ENCODE data around the gene XAB2.

DNA sequence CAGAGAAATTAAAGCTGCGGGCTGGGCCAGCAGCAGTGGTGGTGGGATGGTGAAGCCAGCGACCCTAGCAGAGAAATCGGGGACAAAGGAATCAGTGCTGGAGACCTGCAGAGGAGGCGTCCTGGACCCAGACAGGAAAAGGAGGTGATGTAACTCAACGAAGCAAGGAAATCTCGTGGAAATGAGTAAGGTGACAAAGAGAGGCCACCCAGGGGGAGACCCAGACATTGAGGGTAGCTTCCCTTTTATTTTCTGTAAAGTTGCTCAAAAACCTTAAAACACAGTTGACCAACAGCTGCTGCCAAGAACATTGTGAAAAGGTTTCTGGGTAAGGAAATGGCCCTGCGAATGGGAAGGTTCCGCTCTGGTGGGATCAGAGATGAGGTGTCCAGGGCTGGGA, 26.2 kb upstream of the XAB2 start:
- TF ChIP-seq POLR2AphosphoS5 (IDR thresholded peaks at IDR 0.05; ENCODE audit: low read depth, low read length): no peak
- TF ChIP-seq, protein P1, sequence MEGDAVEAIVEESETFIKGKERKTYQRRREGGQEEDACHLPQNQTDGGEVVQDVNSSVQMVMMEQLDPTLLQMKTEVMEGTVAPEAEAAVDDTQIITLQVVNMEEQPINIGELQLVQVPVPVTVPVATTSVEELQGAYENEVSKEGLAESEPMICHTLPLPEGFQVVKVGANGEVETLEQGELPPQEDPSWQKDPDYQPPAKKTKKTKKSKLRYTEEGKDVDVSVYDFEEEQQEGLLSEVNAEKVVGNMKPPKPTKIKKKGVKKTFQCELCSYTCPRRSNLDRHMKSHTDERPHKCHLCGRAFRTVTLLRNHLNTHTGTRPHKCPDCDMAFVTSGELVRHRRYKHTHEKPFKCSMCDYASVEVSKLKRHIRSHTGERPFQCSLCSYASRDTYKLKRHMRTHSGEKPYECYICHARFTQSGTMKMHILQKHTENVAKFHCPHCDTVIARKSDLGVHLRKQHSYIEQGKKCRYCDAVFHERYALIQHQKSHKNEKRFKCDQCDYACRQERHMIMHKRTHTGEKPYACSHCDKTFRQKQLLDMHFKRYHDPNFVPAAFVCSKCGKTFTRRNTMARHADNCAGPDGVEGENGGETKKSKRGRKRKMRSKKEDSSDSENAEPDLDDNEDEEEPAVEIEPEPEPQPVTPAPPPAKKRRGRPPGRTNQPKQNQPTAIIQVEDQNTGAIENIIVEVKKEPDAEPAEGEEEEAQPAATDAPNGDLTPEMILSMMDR (IDR thresholded peaks at IDR 0.05): no peak
